CD1c-positive myeloid dendritic cell (primary cell): ENCODE results near the gene TRPV2.

Experiments
- DNase-seq: peaks from one replicate; pipeline ENCODE4 v3.0.0-alpha.2; 2016; ENCODE audit errors: extremely low spot score

TRPV2 gene

DNA sequence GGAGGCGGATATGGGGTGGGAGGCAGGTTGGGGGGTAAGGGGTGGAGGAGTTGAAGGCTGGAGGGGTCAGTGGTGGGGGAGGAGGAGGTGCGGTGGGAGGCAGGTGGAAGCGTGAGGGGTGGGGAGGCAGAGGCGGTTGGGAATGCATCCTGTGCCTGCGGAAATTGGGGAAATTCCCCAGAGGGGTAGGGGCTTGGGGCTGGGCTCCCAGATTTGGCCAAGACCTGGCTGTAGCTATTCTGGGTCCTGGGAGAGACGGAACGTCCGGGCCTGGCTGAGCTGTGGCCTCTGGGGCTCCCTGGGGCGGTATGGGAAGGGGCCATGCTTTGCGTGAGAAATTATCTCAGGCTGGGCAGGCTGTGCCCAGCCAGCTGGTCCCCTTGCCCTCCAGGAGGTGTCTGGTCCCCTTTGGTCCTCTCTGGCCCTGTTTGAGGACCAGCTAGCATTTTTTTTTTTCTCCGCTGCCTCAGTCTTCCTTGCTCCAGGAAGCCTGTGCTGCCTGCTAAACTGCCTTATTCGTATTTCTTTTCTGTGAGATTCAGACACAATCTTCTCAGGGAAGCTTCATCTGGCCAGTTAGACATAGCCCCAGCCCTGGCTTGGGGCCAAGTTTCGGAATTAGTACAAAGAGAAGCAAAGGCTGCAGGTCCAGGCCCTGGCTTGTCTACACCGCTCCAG, 7.3 kb upstream of the TRPV2 start:
- DNase-seq, result peak; percentile 93

DNA sequence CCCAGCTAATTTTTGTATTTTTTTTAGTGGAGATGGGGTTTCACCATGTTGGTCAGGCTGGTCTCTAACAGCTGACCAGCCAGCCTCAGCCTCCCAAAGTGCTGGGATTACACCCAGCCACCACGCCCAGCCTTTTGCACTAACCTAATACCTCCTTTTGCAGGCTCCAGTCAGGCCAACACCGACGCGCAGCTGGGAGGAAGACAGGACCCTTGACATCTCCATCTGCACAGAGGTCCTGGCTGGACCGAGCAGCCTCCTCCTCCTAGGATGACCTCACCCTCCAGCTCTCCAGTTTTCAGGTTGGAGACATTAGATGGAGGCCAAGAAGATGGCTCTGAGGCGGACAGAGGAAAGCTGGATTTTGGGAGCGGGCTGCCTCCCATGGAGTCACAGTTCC, 2.0 kb downstream of the TRPV2 start:
- no peak for DNase-seq

DNA sequence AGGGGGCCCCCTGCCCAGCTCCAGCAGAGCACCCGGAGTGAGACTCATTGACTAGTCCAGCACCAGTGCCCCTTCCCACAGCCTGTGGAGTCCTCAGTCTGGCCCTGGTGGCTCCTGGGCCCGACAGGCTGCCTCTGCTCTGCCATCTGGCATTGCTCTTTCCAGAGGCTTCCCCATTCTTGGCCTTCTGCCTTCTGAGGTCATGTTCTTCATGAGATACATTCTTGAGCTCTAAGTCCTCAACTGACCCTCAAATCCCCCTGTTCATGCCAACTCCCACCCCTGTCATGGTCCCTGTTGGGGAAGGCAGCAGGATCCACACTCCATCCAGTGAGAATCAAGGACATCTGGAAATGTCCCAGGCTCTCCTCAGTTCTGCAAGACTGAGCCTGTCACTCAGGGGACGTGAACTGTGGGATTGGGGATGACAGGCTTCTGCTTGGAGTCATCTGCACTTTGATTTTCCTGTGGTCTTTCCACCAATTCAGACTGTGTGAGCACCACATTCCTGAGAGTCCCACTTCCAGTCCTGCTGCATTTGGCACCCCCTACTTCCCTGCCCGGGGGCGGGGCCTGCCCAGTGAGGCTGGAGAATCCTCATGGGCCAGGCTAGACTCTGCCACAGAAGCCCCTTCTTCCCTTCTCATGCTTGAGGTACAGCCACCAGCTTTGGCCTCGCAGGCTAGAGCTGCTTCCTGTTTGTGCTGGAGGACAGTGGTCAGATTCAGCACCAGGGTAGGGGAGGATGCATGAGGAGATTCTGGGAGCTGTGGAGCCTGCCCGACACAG, 2.7 kb downstream of the TRPV2 start:
- DNase-seq, result no peak

DNA sequence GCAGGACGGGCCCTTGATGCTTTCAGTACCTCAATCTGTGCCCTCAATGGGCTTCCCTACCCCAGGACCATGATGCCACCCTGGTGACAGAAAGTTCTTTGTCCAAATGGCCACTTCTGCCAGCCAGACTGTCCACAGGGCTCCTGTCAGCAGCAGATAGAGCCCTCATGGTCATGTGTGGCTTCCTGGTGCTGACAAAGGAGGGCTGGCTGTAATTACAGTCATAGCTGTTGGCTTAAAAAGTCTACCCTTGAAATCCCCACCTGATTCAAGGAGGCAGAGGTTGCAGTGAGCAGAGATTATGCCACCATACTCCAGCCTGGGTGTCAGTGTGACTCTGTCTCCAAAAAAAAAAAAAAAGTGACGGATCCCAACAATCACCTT, 3.3 kb downstream of the TRPV2 start:
- peak; percentile 45 for DNase-seq

DNA sequence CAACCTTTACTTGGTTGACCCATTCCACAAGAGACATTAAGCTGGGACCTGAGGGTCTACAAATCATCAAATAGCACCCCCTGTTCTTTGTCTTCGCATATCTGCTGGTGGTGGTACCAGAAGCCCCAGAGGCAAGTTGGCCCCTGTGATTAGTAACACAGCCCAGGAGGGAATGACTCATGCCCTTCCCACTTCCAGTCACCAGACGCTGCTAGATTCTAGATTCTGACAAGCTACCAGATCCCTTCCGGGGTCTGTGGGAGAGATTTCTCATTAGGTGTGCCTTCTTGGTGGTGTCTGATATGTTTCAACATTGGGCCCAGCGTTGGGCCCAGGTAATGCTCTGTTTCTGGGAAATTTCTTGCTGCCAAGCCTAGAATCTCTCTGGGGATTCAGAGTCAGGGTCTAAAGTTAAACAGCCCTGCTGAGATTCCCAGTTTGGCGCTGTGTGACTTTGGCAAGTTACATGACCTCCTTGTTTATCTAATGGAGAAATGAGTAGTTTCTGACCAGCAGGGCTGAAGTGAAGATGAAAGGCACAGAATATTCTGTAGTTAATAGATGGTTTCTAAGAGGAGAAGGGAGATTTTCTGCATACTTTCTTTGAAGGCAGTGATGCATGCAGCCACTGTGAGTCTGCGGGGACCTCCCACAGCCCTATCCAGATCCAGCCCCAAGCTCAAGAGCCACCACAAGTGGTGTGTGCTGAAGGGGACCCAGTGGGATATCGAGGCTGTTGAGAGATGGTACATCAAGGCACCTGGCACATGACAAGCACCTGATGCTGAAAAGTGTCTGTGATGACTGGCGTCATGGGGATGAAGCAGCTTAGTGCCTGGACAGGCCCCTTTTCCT, 3.9 kb downstream of the TRPV2 start:
- peak; percentile 80 for DNase-seq

DNA sequence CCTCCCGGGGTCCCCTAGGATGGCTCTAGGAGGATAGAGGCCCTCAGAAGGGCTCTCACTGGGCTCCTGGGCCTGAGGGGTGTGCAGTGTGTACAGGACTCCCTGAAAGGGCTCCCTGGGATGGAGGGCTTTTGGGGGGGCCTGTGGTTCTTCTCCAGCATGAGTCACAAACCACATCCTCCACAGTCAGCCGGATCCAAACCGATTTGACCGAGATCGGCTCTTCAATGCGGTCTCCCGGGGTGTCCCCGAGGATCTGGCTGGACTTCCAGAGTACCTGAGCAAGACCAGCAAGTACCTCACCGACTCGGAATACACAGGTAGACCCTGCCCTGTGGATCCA, 4.5 kb downstream of the TRPV2 start:
- peak; percentile 14 for DNase-seq

DNA sequence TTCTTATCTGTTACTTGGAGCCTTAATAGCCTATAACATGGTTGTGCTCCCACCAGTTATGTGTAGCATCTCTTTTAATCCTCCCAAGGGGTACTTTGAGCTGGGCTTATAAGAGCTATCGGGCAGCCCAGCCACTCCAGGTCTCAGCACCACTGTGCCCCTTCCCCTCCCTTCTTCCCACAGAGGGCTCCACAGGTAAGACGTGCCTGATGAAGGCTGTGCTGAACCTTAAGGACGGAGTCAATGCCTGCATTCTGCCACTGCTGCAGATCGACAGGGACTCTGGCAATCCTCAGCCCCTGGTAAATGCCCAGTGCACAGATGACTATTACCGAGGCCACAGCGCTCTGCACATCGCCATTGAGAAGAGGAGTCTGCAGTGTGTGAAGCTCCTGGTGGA, 7.0 kb downstream of the TRPV2 start:
- no peak for DNase-seq

DNA sequence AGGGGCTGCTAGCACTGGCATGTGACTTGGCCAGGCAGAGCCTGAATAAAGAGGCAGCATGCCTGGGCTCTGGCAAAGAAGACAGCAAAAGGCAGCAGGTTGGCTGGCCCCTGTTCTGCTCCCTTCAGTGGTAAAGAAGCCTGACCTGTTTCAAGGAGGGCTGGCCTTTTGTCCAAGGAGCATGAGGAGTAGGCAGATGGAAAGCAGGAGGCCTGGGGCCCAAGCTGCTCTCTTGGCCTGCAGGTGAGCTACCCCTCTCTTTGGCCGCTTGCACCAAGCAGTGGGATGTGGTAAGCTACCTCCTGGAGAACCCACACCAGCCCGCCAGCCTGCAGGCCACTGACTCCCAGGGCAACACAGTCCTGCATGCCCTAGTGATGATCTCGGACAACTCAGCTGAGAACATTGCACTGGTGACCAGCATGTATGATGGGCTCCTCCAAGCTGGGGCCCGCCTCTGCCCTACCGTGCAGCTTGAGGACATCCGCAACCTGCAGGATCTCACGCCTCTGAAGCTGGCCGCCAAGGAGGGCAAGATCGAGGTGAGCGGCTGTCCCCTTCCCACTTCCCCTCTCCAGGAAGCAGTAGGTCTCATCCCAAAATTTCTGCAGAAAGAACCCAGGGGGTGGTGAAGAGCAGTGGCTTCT, 8.0 kb downstream of the TRPV2 start:
- no peak for DNase-seq

DNA sequence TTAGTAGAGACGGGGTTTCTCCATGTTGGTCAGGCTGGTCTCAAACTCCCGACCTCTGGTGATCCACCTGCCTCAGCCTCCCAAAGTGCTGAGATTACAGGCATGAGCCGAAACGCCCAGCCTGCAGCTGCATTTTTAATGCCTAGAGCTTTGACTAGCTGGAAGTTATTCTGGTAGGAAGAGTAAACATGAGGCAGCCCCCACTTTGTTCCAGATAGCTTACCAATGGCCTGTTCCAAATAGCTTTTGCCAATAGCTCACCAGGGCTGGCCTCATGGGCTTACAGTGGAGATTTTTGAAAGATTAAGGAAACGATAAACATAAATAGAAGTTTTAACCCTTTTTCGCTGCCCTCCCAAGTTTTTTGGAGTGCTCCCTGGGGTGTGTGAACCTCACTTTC, 9.8 kb downstream of the TRPV2 start:
- no peak for DNase-seq

DNA sequence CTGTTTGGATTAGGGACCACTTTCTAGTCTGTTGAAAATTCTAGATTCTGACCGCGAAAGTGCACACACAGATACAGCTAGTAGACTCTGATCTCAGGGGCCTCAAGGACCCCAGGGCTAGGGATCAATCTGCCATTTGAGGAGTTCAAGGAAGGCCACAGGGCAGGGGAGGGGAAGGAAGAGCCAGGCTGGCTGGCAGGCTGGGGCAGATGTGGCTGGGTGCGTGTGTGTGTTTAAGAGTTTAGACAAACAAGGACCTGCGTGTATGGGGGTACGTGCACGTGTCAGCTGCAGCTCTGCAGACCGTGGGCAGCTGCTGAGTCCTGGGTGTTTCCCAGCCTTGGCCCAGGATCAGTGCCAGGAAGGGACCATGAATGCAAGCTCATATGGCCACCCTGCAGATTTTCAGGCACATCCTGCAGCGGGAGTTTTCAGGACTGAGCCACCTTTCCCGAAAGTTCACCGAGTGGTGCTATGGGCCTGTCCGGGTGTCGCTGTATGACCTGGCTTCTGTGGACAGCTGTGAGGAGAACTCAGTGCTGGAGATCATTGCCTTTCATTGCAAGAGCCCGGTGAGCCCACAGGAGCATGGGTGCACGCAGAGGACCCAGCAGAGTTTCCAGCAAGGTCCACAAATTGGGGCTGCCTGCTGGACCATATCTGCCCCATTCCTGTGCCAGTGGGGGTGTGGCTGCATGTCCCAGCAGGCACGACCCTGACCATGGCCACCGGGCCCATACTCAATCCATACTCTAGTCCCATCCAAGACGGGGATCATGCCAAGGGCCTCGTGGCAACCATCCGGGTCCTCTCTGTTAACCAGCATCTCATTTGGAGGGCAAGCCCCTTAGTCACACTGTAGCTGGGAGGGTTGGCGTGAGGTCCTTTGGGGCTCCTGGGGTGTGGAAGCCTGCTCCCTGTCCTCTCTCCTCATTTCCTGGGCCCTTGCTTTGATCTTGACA, 10.6 kb downstream of the TRPV2 start:
- DNase-seq, result no peak

DNA sequence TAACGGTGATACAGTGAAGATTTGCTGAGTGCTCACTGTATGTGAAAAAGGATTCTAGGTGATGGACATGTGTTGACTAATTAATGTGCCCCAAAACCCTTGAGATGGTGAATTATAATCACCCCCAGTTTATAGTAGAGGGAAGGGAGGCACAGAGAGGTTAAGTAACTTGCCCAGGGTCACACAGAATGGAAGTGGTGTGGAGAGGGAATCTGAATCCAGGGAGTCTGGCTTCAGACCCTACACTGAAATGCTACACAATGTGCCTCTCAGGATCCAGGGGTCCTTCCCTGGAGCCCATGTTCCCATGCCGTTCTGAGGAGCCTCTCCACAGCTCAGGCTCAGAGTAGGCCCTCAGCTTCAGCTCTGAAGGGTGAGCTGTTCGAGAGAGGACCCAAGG, 11.6 kb downstream of the TRPV2 start:
- DNase-seq, result no peak

DNA sequence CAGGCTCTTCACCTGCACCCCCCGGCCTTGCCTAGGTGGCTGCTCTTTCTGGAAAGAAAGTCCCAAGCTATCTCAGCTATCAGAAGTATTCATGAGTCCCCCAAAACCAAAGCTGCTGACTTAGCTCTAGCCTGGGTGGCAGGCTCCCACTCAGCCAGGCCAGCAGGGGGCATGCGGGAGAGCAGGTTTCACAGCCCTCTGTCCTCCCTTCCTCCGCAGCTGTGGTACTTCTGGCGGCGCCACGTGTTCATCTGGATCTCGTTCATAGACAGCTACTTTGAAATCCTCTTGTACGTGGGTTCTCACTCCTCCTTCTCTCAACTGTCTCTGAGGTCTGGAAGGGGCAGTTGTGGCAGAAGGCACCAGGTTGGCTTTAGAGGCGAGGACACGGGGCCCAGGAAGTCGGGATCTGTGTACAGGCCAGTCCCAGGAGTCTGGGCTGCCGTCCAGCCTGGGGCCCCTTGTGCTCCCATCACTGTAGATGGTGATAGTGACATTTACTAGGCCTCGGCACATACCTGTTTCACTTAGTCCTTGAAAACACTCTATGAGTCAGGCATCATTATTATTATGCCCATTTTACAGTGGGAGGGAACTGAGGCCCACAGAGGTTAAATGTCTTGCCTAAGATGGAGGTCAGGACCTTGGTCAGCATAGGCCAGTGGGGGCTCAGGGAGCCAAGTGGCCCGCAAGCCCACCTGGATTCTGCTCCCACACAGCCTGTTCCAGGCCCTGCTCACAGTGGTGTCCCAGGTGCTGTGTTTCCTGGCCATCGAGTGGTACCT, 12.9 kb downstream of the TRPV2 start:
- DNase-seq, result no peak

DNA sequence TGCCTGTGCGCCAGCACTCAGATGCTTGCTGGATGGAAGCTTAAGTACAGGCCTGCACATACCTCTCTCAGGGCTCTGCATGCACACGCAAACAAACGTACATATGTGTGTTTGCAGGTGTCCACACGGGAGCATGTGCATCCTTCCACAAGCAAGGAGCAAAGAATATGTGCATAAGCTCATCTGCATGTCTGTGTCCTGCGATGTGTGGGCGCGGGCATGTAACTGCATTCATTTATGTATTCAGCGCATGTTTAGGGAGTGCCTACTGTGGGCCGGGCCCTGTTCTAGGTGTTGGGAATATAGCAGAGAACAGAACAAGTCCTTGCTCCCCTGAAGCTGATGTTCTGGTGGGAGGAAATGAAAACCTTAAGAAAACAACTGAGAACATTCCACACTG, 13.7 kb downstream of the TRPV2 start:
- no peak for DNase-seq

DNA sequence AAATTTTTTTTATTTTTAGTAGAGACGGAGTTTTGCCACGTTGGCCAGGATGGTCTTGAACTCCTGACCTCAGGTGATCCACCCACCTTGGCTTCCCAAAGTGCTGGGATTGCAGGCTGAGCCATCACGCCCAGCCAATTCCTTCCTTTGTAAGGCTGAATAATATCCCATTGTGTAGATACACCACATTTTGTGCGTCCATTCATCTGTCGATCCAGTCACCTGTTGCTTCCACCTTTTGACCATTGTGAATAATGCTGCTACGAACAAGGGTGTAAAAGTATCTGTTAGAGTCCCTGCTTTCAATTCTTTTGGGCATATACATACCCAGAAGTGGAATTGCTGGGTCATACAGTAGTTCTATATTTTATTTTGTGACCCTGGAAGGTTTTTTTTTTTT, 15.3 kb downstream of the TRPV2 start:
- no peak for DNase-seq

DNA sequence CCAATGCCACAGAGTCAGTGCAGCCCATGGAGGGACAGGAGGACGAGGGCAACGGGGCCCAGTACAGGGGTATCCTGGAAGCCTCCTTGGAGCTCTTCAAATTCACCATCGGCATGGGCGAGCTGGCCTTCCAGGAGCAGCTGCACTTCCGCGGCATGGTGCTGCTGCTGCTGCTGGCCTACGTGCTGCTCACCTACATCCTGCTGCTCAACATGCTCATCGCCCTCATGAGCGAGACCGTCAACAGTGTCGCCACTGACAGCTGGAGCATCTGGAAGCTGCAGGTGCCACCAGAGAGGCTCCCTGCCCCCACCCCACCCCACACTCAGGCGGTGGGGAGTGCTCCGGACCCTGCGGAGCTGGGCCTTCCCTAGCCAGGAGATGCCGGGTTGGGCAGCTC, 16.6 kb downstream of the TRPV2 start:
- no peak for DNase-seq

DNA sequence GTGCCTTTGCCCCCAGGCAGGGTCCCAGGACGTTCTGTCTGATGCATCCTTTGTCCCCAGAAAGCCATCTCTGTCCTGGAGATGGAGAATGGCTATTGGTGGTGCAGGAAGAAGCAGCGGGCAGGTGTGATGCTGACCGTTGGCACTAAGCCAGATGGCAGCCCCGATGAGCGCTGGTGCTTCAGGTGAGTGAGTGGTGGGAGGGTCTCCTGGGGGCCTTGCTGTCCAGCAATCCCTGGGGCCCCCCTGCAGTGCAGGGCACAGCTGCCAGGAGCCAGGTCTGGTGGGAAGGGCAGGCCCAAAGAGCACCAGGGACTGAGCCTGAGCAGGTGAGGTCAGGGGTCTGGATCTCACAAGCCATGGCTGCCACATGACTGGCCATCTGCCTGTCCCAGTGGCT, 18.1 kb downstream of the TRPV2 start:
- no peak for DNase-seq

DNA sequence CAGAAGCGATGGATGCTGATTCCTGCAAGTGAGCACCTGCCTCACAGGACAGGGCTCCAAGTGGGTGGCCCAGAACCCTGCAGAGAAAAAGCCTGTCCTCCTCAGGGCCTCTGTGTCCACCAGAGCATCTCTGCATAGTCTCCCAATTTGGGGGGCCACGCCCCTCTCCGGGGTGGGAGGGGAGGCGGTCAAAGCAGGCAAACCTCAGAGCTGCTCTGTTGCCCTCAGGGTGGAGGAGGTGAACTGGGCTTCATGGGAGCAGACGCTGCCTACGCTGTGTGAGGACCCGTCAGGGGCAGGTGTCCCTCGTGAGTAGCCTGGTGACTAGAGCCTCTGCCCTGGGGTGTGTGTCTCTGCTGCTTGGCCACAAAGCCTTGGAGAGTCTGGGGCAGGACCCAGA, 19.3 kb downstream of the TRPV2 start:
- no peak for DNase-seq

DNA sequence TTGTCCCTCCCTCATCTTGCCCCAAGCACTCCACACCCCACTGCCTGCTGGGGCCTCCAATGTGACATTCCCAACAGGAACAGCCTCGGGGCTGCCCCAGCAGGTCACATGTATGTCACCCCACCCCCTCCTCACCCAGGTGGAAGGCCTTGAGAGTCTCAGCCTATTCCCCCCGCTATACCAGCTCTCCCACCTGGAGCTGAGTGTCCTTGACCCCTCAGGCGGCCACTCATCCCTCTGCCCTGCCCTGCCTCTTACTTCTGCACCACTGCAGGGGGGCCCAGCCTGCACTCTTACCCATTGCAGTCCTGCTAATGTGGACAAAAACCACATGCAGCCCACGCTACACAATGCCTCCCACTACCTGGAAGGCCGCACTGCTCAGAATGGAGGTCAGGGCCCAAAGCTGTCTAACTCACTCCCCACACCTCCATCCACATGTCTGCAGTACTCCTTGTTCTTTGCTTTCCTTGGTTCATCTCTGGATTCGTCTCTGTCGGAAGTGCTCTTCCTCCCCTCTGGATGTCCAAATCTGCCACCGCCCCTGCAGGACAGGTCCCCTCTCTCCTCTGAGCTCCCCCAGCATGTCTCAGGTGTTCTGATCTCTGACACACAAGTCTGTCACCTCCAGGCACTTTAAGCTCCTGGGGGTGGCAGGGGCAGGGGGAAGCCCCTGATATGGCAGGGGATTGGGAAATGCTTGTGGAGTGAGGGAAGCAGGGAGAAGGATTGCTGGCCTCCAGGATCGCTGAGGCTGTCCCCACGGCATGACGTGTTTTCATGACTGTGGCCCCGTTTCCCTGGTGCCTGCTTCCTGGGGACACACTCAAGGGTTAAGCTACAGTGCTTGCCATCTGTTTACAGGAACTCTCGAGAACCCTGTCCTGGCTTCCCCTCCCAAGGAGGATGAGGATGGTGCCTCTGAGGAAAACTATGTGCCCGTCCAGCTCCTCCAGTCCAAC, 20.8 kb downstream of the TRPV2 start:
- DNase-seq, result no peak

DNA sequence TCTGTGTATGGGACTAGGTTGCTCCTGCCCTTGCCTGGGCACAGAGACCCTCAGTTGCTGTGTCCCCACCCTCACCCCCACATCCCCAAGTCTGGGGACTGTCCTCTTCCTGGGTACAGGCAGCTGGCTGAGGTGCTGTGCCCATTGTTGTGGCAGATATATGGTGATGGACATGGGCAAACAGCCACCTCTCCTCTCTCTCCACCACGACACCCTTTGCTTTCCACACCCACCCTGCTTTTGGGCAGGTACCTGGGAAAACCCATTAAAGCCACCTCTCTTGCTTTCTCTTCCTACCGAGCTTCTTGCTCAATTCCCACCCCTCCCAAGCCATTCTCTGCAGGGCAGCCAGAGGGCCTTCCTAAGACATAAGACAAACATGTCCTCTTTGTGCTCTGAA, 21.7 kb downstream of the TRPV2 start:
- no peak for DNase-seq
